Measurements from ENCODE around the gene VSX2. TPM values are rescaled to one million over a fixed set of nuclear protein-coding genes. Genes with fewer than 3 reads are reported as not detected.

Gene VSX2
- total and polyA plus RNA-seq, 2 experiments from 2014 or later, result not detected

- Histone ChIP-seq H3K36me3 (replicated peaks; ENCODE audit: insufficient read depth, low read depth) (no peaks in the 10 kb centered on the region), H3K9me2 (replicated peaks; ENCODE audit: insufficient read depth) (no peaks in the 10 kb centered on the region), H3K4me1 (ENCODE audit: insufficient read depth) (peaks cover 3% of the 10 kb centered on the region), H3K27me3 (peaks cover 20% of the 10 kb centered on the region), H3K9me3 (ENCODE audit: low read depth) (no peaks in the 10 kb centered on the region), H2AFZ (no peak overlapping the region), H3K27ac (no peak overlapping the region), H3K4me3 (no peak overlapping the region), H3K79me2 (no peaks in the 10 kb centered on the region), H3K4me2 (no peak overlapping the region), H4K20me1 (ENCODE audit: insufficient read depth, poor library complexity, severe bottlenecking) (no peaks in the 10 kb centered on the region)
- 76% methylated on average over 3 of the region's 3 CpGs for WGBS (ENCODE audit: low lambda C conversion rate, missing lambda C conversion rate)
- no peak for TF ChIP-seq EZH2 (IDR thresholded peaks at IDR 0.05; ENCODE audit: borderline replicate concordance)
- TF ChIP-seq CTCF (IDR thresholded peaks at IDR 0.05; ENCODE audit: poor library complexity), result no peak
- TF ChIP-seq EZH2phosphoT487 (IDR thresholded peaks at IDR 0.05; ENCODE audit: low read depth, severe bottlenecking, unreplicated experiment), result no peak
- DNase-seq (ENCODE audit: low spot score), result no peak
Observed at GRCh38 chr14:74255281-74255680, 16.0 kb downstream of the VSX2 start.

- peak; percentile 64 for DNase-seq (ENCODE audit: low spot score)
- Histone ChIP-seq H3K9me2 (replicated peaks; ENCODE audit: insufficient read depth) (no peaks in the 10 kb centered on the region), H3K27me3 (peaks cover 20% of the 10 kb centered on the region), H3K79me2 (no peaks in the 10 kb centered on the region), H4K20me1 (ENCODE audit: insufficient read depth, poor library complexity, severe bottlenecking) (no peaks in the 10 kb centered on the region), H3K4me3 (peak overlapping the region; percentile 87), H2AFZ (peak overlapping the region; percentile 87), H3K4me2 (peak overlapping the region; percentile 100), H3K36me3 (replicated peaks; ENCODE audit: insufficient read depth, low read depth) (no peaks in the 10 kb centered on the region), H3K27ac (no peak overlapping the region), H3K4me1 (ENCODE audit: insufficient read depth) (peaks cover 3% of the 10 kb centered on the region), H3K9me3 (ENCODE audit: low read depth) (no peaks in the 10 kb centered on the region)
- no peak for TF ChIP-seq EZH2 (IDR thresholded peaks at IDR 0.05; ENCODE audit: borderline replicate concordance)
- peak; percentile 69 for TF ChIP-seq CTCF (IDR thresholded peaks at IDR 0.05; ENCODE audit: poor library complexity)
- WGBS (ENCODE audit: low lambda C conversion rate, missing lambda C conversion rate), result 26% methylated on average over 49 of the region's 68 CpGs
Observed at GRCh38 chr14:74257078-74257940, 18.1 kb downstream of the VSX2 start.

GRCh38 chr14:74257941-74258763 is 18.9 kb downstream of the VSX2 start:
- WGBS (ENCODE audit: low lambda C conversion rate, missing lambda C conversion rate), result 8% methylated on average over 52 of the region's 56 CpGs
- H3K79me2 ChIP-seq, result no peaks in the 10 kb centered on the region
- H3K4me3 ChIP-seq, result peak overlapping the region; percentile 87
- no peak for TF ChIP-seq CTCF (IDR thresholded peaks at IDR 0.05; ENCODE audit: poor library complexity)
- TF ChIP-seq EZH2phosphoT487 (IDR thresholded peaks at IDR 0.05; ENCODE audit: low read depth, severe bottlenecking, unreplicated experiment), result peak; percentile 34
- TF ChIP-seq EZH2 (IDR thresholded peaks at IDR 0.05; ENCODE audit: borderline replicate concordance), result peak; percentile 93
- peaks cover 3% of the 10 kb centered on the region for H3K4me1 ChIP-seq (ENCODE audit: insufficient read depth)
- H3K9me2 ChIP-seq (replicated peaks; ENCODE audit: insufficient read depth), result no peaks in the 10 kb centered on the region
- H4K20me1 ChIP-seq (ENCODE audit: insufficient read depth, poor library complexity, severe bottlenecking), result no peaks in the 10 kb centered on the region
- peak overlapping the region; percentile 100 for H3K4me2 ChIP-seq
- H3K9me3 ChIP-seq (ENCODE audit: low read depth), result no peaks in the 10 kb centered on the region
- H3K27me3 ChIP-seq, result peaks cover 20% of the 10 kb centered on the region
- no peak overlapping the region for H3K27ac ChIP-seq
- no peak for DNase-seq (ENCODE audit: low spot score)
- H3K36me3 ChIP-seq (replicated peaks; ENCODE audit: insufficient read depth, low read depth), result no peaks in the 10 kb centered on the region
- peak overlapping the region; percentile 87 for H2AFZ ChIP-seq
